ENCODE data around the gene MMD.
A peak's percentile ranks its signal among the peaks of the same experiment; 100 is the strongest.

Gene MMD

GRCh38 chr17:55344514-55344997 lies 77.1 kb downstream of the MMD start:
- DNase-seq, result peak; percentile 93

GRCh38 chr17:55343900-55344513 lies 77.6 kb downstream of the MMD start:
- DNase-seq, result no peak

GRCh38 chr17:55342800-55343585 lies 78.6 kb downstream of the MMD start:
- DNase-seq, result no peak

Data from hematopoietic multipotent progenitor cell treated with erythropoietin and hydrocortisone succinate and interleukin-3 and kit ligand, for 4 days (in vitro differentiated cells).